GOT3 (cell line): ENCODE data around the gene NBAS.

Experiments used
- DNase-seq: peaks from one replicate; lab custom pipeline; 2025; ENCODE audit warnings: mixed read lengths; lab: John Stamatoyannopoulos, UW

NBAS gene

GRCh38 chr2:15306706-15307105 lies 254.4 kb downstream of the NBAS start:
- no peak for DNase-seq

- no peak for DNase-seq
Observed at GRCh38 chr2:15303874-15304273, 257.3 kb downstream of the NBAS start.

GRCh38 chr2:15302154-15302553 lies 259.0 kb downstream of the NBAS start:
- no peak for DNase-seq

- no peak for DNase-seq
Observed at GRCh38 chr2:15300624-15301573, 260.2 kb downstream of the NBAS start.

GRCh38 chr2:15299904-15300520 lies 261.1 kb downstream of the NBAS start:
- no peak for DNase-seq

- no peak for DNase-seq
Observed at GRCh38 chr2:15298770-15299169, 262.4 kb downstream of the NBAS start.

- no peak for DNase-seq
Observed at GRCh38 chr2:15293262-15293937, 267.7 kb downstream of the NBAS start.

- no peak for DNase-seq
Observed at GRCh38 chr2:15287447-15288184, 273.5 kb downstream of the NBAS start.

GRCh38 chr2:15284614-15285013 lies 276.5 kb downstream of the NBAS start:
- no peak for DNase-seq

- DNase-seq = no peak
Observed at GRCh38 chr2:15281681-15282080, 279.5 kb downstream of the NBAS start.

GRCh38 chr2:15279201-15279876 lies 281.8 kb downstream of the NBAS start:
- DNase-seq = no peak

- DNase-seq = no peak
Observed at GRCh38 chr2:15278296-15278695, 282.8 kb downstream of the NBAS start.

GRCh38 chr2:15275346-15275745 lies 285.8 kb downstream of the NBAS start:
- no peak for DNase-seq

GRCh38 chr2:15273452-15273851 lies 287.7 kb downstream of the NBAS start:
- no peak for DNase-seq

GRCh38 chr2:15272942-15273341 lies 288.2 kb downstream of the NBAS start:
- no peak for DNase-seq

GRCh38 chr2:15271941-15272542 lies 289.1 kb downstream of the NBAS start:
- DNase-seq = no peak

GRCh38 chr2:15271276-15271675 lies 289.9 kb downstream of the NBAS start:
- DNase-seq = no peak

GRCh38 chr2:15269043-15269442 lies 292.1 kb downstream of the NBAS start:
- DNase-seq = no peak

- DNase-seq = no peak
Observed at GRCh38 chr2:15265889-15266288, 295.2 kb downstream of the NBAS start.

GRCh38 chr2:15263976-15264685 lies 297.0 kb downstream of the NBAS start:
- no peak for DNase-seq
